GM18870 (cell line): ENCODE measurements around the gene TINAGL1.

Source experiments
- ATAC-seq: cut with Tn5 transposase; IDR thresholded peaks from one replicate; pipeline ENCODE4 v1.9.1; 2021; ENCODE audit warnings: moderate library complexity; ENCODE audit not compliant: unreplicated experiment

TINAGL1 gene

DNA sequence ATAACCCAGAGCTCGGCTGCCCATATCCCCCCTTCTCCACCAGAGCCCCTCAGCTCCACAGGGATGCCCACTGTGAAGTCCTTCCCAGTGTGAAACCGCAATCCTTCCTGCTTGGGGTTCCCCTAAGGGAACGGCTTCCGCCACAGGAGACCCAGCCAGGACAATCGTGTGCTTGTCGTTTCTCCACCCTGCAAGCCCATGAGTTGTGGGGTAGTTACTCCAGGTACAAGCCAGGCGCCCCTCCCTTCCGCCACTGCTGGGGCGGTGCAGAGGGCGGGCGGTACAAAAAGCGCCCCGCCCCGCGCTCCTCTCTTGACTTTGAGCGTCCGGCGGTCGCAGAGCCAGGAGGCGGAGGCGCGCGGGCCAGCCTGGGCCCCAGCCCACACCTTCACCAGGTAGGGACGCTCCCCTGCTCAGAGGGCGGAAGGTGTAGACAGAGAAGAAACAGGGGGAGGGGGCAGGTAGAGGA is at the start of gene TINAGL1:
Gene TINAGL1, plus strand, starts transcription at position 315 of the 469 bp plus-strand sequence. CDS start 634 bp downstream, outside the sequence.
- no peak for ATAC-seq

GRCh38 chr1:31529999-31530684 is 46.2 kb upstream of the TINAGL1 start:
- ATAC-seq, result no peak

- ATAC-seq, result no peak
Measured at GRCh38 chr1:31531177-31531999, 44.9 kb upstream of the TINAGL1 start.

DNA sequence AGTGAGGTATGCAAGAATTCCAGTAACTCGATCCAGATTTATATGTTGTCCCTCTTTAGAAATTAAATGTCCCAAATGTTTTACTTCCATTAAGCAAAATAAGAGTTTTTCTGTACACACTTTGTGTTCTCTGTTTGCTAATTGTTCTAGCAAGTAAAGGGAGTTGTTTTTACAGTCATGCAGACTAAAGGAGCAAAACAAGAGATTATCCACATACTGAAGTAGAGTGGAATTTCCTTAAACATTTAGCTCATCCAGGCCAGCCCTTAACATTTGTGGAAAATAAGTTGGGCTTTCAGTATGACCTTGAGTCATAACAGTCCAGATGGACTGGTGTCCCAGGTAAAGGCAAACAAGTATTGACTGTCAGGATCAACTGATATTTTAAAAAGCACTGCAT is 44.1 kb upstream of the TINAGL1 start:
- ATAC-seq, result no peak

DNA sequence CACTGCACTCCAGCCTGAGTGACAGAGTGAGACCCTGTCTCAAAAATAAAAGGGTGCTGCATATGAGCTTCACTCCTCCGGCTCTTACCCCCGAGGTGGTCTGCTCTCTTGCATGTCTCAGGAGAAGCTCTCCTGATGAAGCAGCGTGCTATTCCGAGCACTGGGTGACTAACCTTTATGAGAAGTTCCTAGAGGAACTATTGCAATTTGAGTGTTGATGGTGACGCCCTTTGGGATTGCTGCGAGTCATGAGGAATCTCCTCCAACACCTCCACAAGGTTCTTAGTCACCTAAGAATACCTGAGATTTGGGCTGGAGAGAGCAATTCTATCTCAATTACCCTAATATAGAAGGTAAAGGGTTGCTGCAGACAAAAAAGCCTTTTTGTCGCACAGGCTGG is 40.8 kb upstream of the TINAGL1 start:
- ATAC-seq, result no peak

- no peak for ATAC-seq
Measured at GRCh38 chr1:31539329-31539728, 37.0 kb upstream of the TINAGL1 start.

DNA sequence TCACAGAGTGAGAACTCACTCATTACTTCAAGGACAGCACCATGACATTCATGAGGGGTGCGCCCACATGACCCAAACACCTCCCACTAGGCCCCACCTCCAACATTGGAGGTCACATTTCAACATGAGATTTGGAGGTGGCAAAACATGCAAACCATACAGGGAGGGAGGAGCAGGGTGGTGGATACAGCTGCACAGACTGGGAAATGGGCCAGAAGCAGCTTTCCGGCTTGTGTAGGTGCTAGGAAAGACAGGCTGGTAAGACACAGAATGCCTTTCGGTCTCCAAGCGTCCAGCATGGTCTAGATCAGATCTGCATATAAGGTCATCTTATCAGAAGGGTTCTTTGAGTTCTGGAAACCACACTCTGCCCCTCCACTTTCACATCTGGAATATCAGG is 35.1 kb upstream of the TINAGL1 start:
- ATAC-seq, result no peak

GRCh38 chr1:31545927-31546540 is 30.3 kb upstream of the TINAGL1 start:
- no peak for ATAC-seq

GRCh38 chr1:31548534-31548906 is 27.8 kb upstream of the TINAGL1 start:
- ATAC-seq, result peak; percentile 4

GRCh38 chr1:31548907-31549808 is 27.2 kb upstream of the TINAGL1 start:
- ATAC-seq, result peak; percentile 60

- ATAC-seq, result peak; percentile 50
Measured at GRCh38 chr1:31549809-31550620, 26.3 kb upstream of the TINAGL1 start.

DNA sequence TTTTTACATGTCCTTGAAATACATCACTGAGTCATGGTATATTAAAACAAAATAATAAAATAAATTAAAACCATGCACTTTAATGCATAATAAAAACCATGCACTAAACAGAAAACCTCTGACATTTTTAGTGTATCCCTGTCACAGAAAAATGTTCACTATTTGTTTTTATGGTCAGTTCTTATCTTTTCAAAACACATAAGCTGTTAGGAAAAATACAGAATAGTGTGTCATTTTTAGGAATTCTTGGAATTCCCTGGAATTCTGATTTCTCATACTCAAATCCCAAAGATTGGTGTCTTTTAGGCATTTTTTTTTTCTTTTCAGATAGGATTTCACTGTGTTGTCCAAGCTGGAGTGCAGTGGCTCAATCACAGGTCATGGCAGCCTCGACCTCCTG is 25.1 kb upstream of the TINAGL1 start:
- ATAC-seq, result no peak

GRCh38 chr1:31552489-31552888 is 23.8 kb upstream of the TINAGL1 start:
- no peak for ATAC-seq

GRCh38 chr1:31556481-31557006 is 19.8 kb upstream of the TINAGL1 start:
- ATAC-seq, result no peak

GRCh38 chr1:31559715-31560114 is 16.6 kb upstream of the TINAGL1 start:
- no peak for ATAC-seq

- no peak for ATAC-seq
Measured at GRCh38 chr1:31560394-31560793, 15.9 kb upstream of the TINAGL1 start.

DNA sequence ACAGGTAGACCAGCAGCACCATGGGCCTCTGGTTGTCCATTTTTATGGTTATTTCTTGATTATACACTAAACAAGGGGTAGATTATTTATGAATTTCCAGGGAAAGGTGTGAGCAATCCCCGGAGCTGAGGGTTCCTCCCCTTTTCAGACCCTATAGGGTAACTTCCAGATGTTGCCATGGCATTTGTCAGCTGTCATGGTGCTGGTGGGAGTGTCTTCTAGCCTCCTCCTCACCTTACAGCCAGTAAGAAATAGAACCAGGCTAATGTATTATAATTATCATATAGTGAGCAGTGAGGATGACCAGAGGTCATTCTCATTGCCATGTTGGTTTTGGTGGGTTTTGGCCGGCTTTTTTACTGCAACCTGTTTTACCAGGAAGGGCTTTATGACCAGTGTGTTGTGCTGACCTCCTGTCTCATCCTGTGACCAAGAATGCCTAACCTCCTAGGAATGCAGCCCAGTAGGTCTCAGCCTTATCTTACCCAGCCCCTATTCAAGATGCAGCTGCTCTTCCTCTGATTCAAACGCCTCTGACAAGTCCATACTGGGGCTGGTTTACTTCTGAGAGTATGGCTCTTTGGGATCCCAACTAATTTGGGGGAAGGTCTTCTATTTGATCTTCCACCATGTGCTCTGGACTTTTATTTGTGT is 13.5 kb upstream of the TINAGL1 start:
- no peak for ATAC-seq

DNA sequence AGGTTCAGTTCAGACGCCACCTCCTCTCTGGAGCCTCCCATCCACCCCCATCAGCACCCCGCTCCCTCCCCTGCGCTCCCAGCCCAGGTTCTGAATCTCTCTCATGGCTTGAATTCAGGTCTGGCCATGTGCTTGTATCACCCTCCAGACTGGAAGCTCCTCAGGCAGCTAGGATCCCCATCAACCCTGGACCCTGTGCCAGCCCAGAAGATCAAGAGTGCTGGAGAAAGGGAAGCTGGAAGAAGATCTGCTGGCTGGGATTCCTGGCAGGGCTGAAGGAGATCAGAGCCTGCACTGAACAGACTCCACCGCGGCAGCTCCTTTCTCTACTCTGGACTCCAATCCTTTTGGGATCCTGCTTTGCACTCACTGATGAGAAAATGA is 11.7 kb upstream of the TINAGL1 start:
- no peak for ATAC-seq

GRCh38 chr1:31567956-31568570 is 8.3 kb upstream of the TINAGL1 start:
- ATAC-seq, result no peak
